Ammon's horn (tissue), 1 donor: Measurements from ENCODE around the gene SPRYD7.
"Not testable (repeated sequence)": the region's sequence is repeated elsewhere in the genome, so short reads cannot be mapped to it uniquely, and the experiment has no call there.

Experiments
- DNase-seq: peaks from one replicate; pipeline ENCODE4 v3.0.0-alpha.2; 2016; ENCODE audit warnings: low spot score

The SPRYD7 gene

DNA sequence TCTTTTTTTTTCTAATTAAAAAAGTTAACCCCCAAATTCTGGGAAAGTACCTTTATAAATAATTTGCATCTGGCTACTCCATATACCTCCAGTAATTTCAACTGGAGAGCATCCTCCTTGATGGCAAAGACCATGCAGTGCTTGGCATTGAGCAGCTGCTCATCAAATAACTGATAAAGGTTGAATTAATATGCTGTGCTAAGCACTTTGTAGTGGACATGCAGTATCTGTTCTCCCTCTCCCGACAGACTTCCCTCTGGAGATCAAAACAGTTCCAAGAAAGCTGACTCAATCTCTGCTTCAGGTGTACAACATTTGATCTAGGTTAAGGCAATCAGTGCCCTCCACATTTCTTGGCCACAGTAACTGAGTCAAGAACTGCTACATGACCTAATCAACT lies 3.3 kb downstream of the SPRYD7 start:
- no peak for DNase-seq

DNA sequence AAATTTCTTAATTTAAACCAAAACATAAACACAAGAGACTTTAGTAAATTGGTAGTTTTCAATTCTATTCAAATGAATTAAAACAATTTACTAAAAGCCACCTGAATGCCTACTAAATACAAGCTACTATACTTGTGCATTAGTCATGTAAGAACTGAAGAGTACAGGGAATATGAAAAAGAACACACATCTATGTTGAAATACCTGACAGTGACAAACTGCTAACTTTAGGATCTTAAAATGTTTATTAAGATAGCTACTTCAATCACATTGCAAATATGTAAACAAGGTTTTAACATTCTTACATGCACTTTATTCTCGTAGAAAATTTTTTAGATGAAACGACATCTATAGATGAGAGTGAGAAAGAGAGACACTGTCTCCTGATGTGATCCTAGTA lies 4.1 kb downstream of the SPRYD7 start:
- no peak for DNase-seq

DNA sequence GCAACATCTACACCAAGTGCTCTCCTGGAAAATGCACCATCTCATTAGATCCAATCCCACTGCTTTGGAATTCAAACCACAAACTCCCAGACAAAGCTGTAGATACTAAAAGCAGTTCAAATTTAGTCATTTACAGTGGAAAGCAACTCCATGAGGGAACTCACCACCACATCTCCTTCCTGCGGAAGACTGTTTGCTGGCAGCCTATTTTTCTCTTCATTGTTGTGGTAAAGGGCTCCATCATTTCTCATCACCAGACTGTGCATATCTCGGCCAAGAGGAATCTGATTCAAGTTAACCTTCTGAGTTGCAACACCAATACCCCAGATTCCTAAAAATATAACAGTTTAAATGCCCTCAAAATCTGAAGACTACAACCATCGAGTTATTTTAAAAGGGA lies 8.4 kb downstream of the SPRYD7 start:
- DNase-seq = no peak

DNA sequence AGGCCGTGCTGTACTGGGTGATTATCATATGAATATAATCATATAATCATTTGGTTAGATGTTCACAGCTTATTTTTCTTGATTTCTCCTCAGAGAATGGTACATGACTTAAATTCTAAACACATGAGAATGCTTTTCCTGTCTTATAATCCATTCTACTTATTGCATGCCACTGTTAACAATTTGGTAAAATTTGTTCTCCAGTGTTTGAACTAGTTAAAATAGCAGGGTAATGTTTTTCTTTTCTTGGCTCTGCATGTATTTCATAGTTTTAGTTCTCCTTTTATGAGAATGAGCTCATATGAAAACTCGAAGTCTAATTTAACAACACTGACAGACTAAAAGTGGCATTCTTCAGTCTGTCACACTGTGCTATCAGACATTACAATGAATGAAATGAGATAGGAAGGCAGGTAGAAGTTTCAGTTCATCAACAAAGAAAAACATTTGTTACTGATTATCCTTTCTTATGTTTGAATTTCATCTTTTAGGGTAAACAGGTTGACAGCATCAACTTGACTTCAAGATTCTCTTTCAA lies 10.2 kb downstream of the SPRYD7 start:
- no peak for DNase-seq

DNA sequence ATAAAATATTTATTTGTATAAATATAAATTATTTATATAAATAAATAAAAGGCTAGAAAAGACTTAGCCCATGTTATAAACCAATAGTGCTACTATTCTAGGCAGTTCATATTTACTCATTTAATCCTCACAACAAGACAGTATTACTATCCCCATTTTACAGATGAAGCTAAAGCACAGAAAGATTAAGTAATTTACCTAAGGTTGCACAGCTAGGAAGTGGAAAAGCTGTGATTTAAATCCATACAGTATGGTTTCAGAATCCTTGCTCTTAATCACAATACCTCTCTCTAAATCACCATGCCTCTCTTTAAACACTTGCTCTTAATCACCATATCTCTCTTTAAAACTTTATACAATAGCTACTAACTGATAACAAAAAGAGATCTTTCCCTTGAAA lies 13.8 kb downstream of the SPRYD7 start:
- DNase-seq = no peak

DNA sequence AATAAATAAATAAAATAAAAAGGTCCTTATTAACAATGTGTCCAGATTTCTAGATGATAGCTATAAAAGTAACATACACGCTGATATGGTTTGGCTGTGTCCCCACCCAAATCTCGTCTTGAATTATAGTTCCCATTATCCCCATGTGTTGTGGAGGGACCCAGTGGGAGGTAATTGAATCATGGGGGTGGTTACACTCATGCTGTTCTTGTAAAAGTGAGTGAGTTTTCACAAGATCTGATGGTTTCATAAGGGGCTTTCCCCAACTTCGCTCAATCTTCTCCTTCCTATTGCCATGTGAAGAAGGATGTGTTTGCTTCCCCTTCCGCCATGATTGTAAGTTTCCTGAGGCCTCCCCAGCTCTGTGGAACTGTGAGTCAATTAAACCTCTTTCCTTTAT lies 15.2 kb downstream of the SPRYD7 start:
- not testable (repeated sequence) for DNase-seq

DNA sequence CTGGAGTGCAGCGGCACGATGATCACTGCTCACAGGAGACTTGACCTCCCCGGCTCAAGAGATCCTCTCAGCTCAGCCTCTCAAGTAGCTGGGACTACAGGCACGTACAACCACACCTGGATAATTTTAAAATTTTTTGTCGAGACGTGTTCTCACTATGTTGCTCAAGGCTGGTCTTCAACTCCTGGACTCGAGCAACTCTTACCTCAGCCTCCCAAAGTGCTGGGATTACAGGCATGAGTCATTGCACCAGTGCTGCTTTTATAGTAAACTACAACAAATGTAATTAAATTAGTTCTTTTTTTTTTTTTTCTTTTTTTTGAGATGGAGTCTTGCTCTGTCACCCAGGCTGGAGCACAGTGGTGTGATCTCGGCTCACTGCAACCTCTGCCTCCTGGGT lies 18.0 kb downstream of the SPRYD7 start:
- not testable (repeated sequence) for DNase-seq

DNA sequence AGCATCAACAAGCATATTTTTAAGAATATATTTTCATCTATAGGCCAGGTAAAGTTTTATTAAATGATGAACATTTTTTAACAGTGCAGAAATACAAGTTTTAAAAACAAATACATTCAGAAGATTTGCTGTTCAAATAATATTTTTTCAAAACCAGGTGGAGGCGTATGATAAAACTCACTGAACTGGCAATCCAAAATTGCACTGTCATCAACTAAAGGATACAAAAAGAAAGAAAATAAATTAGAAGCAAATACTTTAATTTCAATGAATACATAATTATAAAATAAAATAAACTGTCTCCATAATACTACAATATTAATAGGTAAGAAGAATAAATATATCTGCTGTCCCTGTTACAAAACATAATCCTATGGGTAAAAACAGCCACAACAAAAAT lies 21.2 kb downstream of the SPRYD7 start:
- no peak for DNase-seq

DNA sequence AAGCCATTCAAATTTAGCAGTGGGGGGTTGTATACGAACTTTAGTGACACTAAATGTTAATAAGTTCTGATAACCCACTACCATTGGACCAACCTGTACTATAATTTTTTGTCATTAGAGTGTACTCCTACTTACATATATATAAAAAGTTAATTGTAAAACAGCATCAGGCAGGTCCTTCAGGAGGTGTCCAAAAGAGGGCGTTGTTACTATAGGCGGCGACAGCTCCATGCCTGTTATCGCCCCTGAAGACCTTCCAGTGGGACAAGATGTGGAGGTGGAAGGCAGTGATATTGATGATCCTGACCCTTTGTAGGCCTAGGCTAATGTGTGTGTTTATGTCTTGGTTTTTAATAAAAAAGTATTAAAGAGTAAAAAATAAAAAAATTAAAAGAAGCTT lies 27.5 kb downstream of the SPRYD7 start:
- DNase-seq = no peak

DNA sequence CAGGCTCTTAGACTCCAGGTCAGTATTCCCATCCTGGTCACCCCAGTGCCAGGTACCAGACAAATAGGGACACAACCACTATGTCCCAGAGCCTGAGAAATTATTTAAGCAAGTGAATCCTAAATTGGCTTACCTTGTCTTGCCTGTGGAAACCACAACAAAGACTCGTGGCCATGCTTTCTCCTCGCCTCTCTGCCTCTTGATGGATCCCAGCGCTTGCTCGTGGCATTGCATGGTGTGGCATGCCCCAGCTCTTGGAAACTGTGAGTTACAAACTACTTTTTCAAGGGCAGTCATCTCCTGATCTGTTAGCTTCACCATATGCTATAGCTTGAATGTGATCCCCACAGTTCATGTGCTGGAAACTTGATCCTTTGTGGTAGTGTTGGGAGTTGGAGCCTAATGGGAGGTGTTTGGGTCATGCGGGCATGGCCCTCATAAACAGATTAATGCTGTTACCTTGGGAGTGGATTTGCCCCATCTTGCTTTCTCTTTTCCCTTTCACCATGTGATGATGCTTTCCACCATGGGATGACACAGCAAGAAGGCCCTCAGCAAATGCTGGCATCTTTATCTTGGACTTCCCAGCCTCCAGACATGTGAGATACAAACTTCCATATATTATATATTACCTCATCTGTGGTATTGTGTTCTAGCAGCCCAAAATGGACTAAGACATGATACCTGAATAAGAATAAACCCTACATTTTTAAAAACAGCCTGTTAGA lies 31.2 kb downstream of the SPRYD7 start:
- DNase-seq = no peak

DNA sequence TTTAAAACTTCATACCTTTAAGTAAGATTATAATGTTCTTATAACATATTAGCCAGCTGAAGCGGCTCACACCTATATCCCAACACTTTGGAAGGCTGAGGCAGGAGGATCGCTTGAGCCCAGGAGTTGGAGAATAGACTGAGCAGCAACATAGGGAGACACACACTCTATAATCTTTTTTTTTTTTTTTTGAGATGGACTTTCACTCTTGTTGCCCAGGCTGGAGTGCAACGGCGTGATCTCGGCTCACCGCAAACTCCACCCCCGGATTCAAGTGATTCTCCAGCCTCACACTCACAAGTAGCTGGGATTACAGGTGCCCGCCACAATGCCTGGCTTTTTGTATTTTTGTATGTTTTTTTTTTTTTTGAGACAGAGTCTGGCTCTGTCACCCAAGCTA lies 37.3 kb downstream of the SPRYD7 start:
- DNase-seq = no peak

DNA sequence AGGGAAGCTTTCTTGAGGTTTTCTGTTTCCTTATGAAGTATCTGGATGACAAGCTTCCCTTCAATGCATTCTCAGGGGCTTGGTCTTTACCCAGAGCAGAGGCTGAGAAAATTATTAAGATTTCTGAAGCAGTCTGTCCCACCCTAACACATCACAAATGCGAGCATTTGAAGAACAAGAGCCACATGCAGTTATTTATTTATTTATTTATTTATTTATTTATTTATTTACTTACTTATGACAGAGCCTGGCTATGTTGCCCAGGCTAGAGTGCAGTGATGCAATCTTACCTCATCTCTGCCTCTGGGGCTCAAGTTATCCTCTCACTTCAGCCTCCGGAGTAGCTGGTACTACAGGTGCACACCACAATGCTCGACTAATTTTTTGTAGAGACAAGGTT lies 38.4 kb downstream of the SPRYD7 start:
- DNase-seq = no peak

DNA sequence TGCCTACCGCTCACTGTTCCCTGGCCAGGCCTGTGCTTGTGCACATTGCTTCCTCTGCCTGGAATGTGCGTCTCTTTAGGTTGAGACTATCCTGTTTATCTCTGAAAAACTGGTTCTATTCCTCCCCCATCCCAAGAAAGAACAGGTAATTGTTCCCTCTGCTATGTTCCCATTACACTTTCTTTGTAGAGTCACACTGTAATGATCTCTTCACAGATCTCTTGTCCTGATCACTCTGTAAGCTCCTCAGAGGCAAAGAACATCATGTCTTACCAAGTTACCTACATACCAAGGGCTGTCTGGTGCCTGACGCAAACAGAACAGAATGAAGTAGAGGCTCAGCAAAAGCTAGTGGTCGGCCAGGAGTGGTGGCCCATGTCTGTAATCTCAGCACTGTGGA lies 40.3 kb downstream of the SPRYD7 start:
- DNase-seq = no peak

DNA sequence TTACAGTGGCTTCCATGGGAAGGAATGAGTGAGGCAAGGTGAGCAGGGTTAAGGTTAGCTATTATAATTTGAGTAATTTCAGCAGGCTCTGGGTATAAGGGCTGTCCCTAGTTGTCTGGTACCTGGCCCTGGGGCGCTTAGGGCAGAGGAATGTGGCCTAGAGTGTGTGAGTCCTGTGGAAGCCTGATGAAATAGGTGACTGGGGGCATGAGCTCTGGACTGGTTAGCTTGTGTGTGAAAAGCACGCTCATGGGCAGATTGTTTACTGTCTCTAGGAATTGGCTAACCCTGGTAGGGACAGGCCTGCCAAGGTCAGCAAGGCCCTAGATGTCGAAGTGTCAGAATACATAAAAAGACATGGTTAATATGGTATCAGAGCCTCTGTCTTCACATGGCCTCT lies 42.5 kb downstream of the SPRYD7 start:
- DNase-seq = no peak

DNA sequence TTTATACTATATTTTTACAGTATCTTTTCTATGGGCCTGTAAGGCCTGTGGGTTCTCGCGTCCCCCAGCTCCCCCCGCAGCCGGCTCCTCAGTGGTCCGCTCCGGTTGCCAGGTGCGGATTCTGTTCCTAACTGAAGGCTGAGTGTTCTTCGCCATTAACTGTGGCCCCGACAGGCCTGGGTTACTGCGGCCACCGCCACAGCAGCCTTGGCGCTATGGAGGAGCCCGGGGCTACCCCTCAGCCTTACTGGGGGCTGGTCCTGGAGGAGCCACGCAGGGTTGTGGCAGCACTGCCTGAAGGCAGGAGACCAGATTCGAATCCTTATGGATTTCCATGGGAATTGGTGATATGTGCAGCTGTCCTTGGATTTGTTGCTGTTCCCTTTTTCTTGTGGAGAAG lies 45.8 kb downstream of the SPRYD7 start:
- no peak for DNase-seq

DNA sequence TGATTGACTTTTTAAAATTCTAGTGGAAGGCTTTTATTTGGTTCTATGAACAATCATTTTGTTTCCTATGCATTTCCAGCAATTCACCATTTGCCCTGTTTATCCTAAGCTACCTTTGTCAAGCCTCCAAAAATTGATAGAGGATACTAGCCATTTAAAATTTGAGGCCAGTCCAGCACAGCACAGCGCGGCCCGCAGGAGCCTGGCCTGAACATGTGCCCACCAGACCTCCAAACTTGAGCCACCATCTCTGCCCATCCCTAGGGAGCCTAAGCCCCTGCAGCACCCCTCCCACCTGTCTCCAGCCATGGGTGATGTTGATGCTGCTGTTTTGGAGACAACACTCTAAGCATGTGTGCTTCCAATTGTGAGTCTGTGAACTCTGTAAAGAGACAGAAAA lies 57.5 kb downstream of the SPRYD7 start:
- no peak for DNase-seq

DNA sequence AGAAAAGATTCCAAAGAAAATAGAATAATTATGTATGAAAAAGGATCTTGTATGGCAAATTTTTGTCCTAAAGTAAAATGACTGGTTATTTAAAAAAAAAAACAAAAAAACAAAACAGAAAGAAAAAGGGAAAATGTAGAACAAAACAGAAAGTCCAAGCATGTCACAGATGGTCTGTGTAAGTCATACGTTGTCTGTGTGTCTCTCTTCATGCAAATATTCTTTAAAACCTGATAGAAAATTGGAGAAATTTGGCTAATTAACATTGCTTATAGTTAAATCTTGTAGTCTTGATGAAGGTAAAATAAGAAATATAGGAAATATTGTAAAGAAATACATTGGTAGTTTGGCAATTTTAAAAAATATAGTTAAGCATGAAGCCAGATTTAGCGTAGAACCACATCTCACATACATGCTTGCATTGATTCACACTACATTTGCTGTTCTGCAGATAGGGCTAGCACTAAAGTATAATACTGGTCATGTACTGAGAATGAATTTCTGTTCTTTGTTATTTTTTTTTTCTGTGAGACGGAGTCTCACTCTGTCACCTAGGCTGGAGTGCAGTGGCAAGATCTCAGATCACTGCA lies 58.4 kb downstream of the SPRYD7 start:
- no peak for DNase-seq

DNA sequence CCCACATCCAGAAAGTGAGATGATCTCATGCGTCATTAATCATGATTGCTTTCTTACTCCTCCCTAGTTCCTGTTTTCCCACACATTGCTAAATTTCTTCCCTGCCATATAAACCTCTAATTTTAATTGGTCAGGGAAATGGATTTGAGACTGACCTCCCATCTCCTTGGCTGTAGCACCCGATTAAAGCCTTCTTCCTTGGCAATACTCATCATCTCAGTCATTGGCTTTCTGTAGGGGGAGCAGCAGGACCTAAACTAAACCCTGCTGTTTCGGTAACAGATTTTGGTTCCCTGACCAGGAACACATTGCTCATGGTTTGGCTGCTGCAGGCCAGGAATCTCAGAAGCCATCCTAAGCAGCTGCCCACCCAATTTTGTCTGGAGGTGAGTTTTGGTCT lies 61.7 kb downstream of the SPRYD7 start:
- no peak for DNase-seq

DNA sequence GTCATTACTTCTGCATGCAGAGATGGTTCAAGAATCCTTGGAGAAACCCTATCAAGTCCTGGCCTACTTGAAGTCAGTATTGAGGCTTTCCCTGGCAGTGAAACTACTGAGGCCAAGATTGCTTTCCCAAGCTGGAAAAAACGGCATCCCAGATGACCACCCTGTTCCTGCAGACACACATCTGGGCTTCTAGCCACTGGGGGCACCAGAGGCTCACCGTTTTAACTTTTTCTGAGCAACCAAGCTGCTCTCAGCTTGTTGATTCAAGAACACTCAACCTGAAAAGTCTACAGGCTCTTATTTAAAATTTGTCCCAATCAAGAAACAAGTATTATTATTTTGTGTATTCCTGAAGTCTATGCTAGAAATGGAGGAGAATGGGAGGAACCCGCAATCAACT lies 66.6 kb downstream of the SPRYD7 start:
- DNase-seq = no peak

DNA sequence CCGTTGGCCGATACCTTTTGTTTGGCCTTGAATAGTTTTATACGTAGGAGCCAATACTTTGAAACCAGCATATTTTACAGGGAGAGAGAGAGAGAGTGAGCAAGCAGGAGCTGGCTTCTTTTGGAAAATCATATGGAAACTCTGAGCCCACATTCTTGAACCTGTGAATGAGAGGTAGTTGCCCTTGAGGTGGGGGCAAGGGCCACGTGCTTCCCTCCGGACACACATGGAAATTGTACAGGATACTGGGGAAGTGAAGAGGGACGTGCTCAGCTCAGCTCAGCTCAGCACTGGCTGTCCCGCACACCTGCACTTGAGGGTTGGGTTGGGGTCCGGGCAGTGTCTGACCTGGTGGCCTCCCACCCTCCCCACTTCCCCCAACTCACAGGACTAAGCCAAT lies 68.3 kb downstream of the SPRYD7 start:
- DNase-seq = no peak

DNA sequence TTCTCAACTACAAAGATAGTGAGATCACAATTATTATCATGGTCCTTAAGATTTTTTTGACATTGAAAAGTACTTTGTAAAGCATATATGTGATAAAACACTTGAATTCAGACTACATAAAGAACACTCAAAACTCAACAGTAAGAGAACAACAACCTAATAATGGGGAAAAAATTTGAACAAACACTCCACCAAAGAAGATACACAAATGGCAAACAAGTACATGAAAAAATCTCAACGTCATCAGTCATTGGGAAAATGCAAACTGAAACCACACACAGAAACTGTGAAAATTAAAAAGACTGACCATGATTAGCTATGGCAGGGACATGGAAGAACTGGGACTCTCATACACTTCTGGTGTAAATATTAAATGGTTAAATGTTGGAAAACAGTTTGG lies 70.9 kb downstream of the SPRYD7 start:
- no peak for DNase-seq

DNA sequence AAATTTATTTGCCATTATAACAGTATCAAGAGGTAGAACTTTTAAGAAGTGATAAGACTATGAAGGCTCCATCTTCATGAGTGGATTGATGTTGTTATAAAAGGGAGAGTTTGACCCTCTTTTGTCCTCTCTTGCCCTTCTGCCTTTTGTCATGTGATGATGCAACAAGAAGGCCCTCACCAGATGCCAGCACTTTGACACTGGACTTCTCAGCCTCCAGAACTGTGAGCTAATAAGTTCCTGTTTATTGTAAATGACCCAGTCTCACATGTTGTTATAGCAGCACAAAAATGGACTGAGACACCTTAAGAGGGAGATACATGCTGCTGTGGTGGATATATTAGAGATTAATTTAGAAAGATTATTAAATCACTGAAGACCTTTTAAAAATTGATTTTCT lies 71.6 kb downstream of the SPRYD7 start:
- DNase-seq = no peak
